AG08396 (cell line): Measurements from ENCODE around the gene ZNF862.
A peak's percentile ranks its signal among the peaks of the same experiment; 100 is the strongest.

Experiments used
- DNase-seq: peaks from one replicate; pipeline ENCODE4 v3.0.0; 2012; ENCODE audit warnings: low spot score, mixed read lengths

ZNF862 gene

DNA sequence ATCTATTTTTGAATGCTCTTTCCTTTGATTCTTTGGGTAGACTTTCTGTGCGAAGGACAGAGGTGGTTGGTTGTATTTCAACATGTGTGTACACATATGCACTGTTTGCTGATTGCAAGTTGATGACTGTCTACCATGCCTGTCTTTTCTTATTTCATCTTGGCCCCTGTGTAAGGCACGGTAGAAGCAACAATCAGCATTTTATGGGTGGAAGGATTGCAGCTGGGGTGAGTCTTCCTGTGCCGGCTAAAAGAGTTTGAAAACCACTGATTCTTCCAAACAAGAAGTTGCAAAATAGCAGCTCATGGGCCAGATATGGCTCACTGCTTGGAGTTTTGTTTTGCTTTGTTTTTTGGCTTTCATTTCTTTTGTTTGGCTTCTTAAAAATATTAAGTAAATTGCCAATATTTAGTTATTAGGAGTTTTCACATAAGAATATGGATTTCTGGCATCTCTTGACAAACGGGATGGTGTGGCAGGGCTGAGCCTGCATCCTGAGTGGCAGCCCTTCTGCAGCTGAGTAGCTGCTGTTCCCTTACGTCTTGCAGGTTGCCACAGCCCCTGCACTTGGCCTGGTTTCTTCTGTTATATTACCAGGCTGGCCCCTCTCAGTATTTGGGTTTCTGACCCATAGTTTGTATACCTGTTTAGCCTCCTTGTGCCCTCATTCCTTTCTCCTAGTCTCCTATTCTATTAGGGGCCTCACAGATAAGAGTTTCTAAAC, 7.2 kb downstream of the ZNF862 start:
- no peak for DNase-seq

DNA sequence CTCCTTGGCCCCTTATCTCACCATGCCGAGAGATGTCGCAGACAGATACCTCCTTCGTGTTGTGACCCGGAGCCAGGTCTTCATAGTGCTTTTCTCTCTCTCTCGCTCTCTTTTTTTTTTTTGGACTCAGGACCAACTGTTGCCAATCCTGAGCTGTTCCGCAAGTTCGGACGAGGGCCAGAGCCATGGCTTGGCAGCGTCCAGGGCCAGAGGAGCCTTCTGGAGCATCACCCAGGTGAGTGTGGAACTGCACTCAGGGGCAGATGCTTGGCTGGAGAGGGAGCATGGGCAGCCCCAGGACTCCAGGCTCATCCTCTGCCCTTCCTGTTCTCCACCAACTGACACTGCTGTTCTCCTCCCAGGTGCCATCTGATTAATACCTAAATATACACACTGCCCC, 7.8 kb downstream of the ZNF862 start:
- DNase-seq, result no peak

DNA sequence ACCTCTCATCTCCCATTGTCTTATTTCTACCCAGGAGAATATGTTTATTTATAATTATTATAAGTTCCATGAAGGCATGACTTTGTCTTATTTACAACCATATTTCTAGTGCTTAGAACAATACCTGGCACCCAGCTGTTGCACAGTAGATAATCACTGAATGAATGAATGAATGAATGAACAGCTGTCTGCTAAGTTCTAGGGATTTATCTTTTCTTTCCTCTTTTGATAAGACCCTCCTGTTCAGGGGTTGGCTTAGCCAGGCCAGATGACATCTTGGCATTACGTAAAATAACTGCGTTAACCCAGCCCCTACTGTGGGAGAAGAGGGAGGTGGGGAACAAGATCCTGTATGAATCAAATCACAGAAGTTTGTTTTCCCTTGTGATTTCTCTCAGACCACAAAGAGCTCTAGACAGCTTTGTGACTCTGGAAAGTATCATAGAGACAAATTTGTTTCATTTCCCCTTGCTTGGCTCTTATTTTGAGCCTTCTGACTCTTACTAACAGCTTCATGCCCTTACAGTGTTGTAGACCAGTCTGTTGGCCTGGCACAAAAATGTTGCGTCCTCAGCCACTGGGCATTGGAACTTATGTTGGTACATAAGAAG, 8.4 kb downstream of the ZNF862 start:
- no peak for DNase-seq

DNA sequence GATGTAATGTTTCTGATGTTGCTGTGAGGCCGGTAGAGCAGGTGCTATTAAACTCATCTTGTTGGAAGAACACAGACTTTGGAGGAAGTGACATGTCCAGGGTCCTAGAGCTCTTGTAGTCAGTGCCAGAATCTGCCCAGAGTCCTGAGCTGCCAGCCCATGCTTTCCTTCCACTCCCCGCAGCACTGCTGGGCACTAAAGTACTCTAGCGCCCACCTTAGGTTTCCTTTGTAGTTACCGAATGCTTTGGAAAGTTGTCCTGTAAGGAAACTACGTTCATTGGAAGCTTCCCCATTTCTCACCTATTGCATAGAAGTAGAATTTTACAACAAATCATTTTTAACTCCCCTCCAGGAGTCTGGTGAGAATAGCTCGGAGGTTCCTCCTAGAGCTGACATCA, 11.0 kb downstream of the ZNF862 start:
- no peak for DNase-seq

DNA sequence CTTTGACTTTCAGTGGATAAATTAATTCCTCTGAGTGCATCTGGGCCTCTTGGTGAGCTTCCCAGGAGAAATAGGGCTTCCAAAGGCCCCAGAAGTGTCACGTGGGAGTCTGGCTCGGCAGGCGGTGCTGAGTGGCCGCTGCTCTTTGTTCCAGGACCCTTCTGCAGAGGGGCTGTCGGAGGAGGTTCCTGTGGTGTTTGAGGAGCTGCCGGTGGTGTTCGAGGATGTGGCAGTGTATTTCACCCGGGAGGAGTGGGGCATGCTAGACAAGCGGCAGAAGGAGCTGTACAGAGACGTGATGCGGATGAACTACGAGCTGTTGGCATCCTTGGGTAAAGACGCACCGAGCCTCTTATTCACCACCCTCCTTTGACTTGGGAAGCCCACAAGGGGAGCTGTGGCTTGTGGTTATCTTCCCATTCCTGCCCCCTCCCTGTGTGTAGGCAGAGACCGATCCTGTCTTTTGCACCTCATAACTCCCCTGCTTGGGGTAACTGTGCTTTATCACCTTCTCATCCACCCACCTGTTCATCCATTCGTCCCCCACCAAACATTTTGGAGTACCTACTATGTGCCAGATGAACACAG, 11.9 kb downstream of the ZNF862 start:
- no peak for DNase-seq

DNA sequence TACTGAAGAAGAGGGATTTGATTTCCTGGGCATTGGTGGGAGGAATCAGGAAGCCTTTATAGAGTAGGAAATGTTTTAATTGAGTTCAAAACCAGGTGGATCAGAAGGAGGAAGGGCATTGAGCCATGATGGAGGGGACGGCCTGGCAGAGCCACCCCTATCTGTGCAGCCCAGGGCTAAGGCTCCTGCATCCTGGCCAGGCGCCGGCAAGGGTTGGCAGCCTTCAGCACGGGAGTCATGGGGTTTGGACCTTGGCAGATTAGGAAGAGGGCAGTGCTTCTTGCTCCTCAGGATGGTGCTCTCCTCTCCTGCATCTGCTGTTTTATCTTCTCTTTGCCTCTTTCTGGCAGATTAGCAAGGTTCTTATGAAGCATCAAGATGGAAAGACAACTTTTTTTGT, 12.5 kb downstream of the ZNF862 start:
- DNase-seq, result no peak

DNA sequence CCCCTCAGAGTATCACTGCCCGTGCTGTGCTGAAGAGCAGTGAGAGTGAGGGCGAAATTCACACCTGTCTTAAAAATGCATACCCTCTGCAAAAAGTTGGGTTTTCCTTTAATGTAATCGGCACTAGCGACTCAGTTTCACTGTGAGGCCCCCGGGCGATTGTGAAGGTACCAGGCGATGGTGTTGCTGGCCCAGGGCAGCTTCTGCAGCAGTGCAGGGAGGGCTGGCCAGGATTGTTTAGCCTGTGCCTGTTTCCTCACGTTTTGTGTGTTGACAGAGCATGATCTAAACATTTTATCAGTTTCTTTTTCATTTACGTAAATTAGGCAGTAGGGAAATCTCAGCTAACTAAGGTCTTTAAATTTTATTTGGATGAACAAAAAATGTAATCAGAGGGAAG, 13.3 kb downstream of the ZNF862 start:
- no peak for DNase-seq

DNA sequence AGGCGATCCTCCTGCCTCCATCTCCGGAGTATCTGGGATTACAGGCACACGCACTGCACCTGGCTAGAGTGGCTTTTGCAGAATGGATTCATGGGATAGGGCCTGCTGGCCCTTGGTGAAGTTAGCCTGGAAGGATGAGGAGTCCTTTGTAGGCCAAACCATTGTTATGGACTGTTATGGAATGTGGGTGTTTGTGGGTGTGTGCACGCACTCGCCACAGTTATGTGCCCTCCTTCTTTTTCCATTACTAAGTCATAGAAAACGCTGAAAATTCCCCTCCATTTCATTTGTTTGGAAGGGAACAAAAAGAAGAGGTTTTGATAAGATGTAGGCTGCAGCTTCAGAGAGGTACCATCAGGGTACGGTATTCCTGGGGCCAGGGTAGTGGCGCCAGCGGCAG, 15.0 kb downstream of the ZNF862 start:
- no peak for DNase-seq

DNA sequence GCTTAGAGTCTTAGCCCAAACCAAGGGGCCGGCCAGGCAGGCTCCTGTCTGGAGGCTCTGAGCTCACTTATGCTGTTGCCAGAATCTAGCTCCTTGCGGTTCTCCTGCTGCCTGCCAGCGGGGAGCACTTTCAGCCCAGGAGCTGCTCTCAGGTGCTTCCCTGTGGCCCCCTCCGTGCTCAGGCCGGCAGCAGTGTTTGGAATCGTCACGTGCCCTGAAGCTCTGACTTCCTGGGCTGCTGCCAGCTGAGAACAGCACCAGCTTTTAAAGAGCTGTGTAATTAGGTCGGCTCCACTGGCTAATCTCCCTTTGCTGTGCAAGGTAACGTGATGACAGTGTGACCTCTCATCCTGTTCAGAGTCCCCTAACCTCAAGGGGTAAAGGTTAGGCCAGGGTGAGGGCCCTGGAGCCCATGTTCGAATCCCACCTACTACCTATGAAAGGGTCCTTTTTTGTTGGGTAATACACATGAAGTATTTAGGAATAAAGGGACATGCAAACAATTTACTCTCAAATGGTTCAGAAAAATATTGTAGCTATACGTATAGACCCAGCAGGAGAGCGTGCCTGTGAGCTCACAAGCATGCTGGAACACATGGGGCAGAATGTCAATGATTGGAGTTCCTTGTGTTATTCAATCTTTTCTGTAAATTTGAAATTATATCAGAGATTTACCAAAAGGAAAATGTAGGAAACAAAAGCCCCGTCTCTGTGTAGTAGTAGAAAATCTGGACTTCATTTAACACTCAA, 16.6 kb downstream of the ZNF862 start:
- DNase-seq, result peak; percentile 64

DNA sequence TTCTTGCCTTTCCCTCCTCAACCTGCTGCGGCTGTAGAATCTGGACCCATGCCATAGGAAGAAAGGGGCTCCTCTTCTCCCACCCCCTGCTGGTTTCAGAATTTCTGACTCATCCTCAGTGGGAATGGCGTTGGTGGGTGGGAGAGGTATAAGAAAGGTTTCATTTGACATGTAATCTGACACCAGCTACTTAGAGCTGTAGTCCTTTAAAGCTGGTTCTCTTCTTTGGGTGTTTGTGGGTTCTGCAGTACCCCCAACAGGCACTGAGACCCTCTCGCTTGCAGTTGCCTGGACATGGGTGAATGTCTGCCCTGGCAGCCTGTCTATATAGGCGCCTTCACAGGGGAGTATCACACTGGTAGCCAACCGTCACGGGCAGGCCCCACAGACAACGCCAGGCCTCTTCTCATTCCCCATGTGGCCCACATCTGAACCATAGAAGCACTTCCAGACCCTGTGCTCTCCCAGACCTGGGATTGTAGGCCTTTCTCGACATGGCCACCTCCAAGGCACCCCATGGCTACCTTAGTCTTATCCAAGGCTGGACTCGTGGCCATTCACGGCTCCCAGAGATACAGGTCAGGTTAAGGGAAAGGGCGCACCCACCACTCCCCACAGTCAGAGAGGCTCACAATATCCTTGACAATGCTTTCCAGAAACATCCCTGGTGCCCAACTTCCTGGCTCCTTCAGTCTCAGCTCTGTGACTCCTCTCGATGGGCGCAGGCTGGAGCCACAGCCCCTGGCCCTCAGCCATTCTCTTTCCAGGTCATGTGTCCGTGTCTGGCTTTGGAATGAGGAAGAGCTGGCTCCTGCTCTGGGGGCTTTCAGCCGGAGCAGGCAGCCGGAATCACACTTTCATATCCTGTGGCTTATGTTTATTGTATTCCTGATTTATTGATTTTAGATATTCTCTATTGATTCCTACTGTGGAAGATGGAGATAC, 17.5 kb downstream of the ZNF862 start:
- peak; percentile 43 for DNase-seq

DNA sequence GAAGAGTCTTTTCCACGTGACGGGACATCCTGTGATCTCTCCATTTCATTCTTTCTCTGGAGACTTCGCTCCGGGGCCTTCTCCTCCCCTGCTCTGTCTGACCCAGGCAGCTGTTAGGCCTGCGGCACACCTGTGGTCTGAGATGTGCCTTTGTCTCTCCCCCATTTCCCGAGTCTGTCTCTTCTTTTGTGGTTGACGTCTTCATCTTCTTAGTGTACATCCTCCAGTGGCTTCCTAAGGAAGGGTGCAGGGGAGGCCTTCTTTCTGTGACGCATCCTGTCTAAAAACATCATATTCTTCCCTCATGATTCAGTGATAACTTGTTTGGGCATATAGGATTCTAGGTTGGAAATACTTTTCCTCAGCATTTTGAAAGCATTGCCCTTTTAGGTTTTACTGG, 18.4 kb downstream of the ZNF862 start:
- no peak for DNase-seq

DNA sequence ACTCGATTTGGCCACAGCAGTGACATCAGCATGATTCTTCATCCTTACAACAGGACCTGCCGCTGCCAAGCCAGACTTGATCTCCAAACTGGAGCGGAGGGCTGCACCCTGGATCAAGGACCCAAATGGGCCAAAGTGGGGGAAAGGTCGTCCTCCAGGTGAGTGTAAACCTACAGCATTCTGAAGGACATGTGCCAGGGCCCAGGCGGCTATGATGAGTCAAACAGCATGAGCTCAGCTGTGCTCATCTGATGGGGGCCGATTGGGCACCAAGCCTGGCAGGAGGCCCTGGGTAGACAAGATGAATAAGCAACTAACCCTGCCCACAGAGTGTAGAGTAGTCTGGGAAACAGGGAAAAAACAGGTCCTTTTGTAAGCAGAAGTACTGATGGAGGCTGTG, 21.2 kb downstream of the ZNF862 start:
- DNase-seq, result no peak

DNA sequence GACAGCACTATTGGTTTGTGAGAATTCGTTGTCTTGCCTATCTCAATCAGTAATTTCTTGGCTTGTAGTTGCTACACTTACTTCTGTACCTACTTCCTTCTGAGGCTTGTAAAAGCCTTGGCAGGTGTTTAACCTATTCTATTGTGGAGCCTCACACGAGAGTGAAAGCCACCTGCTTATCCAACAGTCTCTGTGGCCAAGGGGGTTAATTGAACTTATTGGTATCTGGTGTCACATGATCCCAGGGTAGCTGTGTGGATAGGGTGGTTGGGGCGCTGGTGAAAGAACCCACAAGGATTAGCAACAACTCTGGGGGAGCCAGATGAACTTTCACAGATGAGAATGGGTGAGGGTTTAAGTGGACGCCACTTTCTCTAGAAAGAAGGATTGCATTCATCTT, 21.7 kb downstream of the ZNF862 start:
- no peak for DNase-seq

DNA sequence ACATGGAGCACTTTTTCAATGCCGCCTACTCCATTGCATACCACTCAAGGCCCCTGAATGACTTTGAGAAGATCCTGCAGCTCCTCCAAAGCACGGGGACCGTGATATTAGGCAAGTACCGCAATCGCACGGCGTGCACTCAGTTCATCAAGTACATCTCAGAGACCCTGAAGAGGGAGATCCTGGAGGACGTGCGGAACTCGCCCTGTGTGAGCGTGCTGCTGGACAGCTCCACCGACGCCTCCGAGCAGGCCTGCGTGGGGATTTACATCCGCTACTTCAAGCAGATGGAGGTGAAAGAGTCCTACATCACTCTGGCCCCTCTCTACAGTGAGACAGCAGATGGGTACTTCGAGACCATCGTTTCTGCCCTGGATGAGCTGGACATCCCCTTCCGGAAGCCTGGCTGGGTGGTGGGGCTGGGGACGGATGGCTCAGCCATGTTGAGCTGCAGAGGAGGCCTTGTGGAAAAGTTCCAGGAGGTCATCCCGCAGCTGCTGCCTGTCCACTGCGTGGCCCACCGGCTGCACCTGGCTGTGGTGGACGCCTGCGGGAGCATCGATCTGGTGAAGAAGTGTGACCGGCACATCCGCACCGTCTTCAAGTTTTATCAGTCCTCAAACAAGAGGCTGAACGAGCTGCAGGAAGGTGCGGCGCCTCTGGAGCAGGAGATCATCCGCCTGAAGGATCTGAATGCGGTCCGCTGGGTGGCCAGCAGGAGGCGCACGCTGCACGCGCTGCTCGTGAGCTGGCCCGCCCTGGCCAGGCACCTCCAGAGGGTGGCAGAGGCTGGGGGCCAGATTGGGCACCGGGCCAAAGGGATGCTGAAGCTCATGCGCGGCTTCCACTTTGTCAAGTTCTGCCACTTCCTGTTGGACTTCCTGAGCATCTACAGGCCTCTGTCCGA, 22.9 kb downstream of the ZNF862 start:
- no peak for DNase-seq

DNA sequence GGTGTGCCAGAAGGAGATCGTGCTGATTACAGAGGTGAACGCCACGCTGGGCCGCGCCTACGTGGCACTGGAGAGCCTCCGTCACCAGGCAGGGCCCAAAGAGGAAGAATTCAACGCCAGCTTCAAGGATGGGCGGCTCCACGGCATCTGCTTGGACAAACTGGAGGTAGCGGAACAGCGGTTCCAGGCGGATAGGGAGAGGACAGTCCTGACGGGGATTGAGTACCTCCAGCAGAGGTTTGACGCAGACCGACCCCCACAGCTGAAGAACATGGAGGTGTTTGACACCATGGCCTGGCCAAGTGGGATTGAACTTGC, 23.5 kb downstream of the ZNF862 start:
- DNase-seq, result no peak

DNA sequence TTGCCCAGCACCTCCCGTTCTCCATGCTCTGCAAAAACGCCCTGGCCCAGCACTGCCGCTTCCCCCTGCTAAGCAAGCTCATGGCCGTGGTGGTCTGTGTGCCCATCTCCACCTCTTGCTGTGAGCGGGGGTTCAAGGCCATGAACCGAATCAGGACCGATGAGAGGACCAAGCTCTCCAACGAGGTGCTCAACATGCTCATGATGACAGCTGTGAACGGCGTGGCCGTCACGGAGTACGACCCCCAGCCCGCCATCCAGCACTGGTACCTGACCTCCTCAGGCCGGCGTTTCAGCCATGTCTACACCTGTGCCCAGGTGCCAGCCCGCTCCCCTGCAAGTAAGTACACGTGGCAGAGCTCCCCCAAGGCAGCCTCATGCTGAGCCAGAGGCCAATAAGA, 24.0 kb downstream of the ZNF862 start:
- no peak for DNase-seq

DNA sequence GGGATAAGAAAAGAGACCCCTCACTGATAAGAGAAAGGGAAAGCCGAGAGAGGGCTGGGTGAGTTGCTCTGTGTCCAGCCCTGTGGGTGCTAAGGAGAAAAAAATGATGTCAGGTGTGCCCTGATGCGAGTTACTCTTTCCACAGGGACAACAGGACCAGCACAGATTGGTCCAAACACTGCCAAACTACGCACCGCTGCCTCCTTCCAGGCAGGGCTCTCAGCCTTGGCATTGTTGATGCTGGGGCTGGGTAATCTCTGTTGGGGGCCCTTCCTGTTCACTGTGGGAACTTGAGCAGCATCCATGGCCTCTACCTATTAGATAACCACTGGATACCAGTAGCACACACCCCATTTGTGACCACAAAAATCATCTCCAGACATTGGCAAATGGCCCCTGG, 25.3 kb downstream of the ZNF862 start:
- DNase-seq, result no peak

DNA sequence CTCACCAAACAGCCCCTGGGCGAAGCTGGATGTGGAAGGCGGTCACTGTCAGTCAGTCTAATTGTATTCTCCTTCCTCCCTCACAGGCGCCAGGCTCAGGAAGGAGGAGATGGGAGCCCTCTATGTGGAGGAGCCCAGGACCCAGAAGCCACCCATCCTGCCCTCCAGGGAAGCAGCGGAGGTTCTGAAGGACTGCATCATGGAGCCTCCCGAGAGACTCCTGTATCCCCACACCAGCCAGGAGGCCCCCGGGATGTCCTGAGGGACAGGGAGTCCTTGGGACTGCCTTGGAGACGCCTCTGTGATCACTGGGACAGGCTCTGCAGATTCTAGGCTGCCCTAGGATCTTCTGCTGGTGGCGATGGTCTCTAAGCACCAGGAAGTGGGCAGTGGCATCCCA, 25.8 kb downstream of the ZNF862 start:
- DNase-seq, result no peak

DNA sequence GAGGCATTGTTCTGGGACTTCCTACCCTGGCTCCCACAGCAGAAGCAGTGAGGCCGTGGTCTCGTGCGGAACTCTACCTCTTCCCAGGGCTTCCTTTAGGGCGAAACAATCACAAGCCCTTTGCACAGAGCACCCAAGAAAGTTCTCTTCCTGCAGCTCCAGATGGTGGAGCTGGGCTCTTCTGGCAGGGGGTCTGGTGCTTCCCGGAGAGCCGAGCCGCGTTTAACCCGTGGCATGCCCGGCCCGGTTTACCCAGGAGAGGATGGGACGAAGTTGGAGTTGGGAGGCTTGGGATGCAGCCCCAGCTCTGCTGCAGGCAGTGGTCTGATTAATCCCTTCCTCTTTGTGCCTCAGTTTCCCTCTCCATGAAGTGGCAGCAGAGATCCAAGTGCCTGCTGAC, 26.6 kb downstream of the ZNF862 start:
- DNase-seq, result no peak

DNA sequence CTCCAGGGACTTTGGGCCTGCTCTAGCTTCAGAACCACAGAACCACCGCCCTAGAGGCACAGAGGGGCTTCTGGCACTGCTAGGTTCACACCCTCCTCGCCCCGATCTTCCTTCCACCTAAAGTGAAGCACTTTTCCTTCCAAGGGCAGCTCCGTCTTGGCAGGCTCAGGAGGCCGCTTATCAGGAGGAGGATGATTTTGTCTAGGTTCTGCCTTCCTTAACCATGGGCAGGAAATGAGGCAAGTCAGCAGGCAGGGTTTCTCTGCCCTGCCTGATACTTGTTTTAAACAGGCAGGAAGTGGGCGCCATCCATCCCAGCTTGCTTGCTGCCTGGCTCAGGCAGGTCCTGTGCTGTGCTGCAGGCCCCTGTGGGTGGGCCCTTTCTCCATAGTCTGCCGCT, 27.3 kb downstream of the ZNF862 start:
- DNase-seq, result no peak

DNA sequence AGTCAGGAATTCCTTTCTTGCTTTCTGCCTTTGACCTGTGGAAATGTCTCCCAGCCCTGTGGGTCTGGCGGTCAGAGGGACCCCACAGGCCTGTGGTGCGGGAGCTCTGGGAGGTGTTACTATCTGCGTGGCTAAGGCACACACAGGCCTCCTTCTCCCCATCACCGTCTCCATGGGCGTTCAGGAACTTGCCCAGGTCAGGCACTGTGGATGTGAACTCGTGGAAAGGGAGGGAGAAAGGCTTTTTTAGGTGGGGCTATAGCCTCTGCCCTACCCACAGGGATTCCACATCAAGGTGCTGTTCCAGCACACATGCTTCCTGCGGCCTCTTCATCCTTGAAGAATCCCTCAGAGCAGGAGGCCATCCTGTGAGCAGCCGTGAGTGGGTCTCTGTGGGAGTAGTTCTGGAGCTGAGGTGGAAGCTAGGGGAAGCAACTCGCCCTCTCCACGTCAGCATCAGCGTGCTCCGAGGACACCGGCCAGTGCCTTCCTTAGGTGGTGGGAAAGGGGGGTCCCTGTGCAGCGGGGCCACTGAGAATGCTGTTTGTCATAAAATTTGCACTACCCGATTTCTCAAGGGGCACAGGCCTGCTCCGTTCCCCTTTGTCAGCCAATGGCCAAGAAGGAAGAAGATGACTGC, 28.1 kb downstream of the ZNF862 start:
- no peak for DNase-seq
